ENCODE measurements around the gene CTBP1.
A peak's percentile ranks its signal among the peaks of the same experiment; 100 is the strongest.
"Not testable (repeated sequence)": the region's sequence is repeated elsewhere in the genome, so short reads cannot be mapped to it uniquely, and the experiment has no call there.

CTBP1 gene

DNA sequence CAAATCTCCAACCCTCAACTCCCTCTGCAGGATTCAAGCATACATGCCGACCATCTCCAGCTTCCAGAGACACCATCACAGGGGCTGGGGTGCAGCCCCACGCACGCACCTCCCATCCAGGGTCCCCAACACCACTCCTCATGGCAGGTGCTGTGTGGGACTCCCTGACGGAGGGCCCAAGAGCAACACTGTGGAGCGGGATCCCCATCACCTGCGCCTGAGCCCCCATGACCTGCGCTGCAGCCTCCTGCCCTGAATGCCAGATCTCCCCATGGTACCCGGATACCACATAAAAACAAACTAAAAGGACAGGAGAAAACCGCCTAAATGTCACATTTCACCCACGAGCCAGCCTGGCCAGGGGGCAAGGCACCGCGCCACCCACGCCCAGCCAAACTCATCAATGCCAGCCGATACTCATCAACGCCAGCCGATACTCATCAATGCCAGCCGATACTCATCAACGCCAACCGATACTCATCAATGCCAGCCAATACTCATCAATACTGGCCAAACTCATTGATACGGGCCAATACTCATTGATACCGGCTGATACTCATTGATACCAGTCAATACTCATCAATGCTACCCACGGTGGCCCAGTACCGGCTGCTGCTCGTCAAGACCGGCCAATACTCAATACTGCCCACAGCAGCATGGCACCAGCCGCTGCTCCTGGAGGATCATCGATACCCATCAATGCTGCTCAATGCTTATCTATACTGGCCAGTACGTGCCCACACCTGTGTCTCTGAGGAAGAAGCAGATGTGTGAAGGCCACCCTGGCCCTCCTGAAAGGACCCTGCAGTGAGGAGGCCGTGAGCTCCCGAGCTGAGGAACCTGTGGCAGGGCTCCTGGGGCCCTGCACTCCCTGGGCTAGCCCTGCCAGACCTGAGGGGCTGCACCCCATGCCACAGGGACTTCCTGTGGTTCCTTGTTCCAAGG is 6.2 kb downstream of the CTBP1 start:
- no peak for ATAC-seq (replicated peaks)
- peak overlapping the region; percentile 8 to 97 for H3K27ac Mint-ChIP-seq
- DNase-seq: no peak
- H3K27me3 Mint-ChIP-seq: no peaks in the 10 kb centered on the region
- peak overlapping the region; percentile 8 to 46 for H3K4me3 Mint-ChIP-seq
- H3K9me3 Mint-ChIP-seq: no peaks in the 10 kb centered on the region
- peaks cover 79% of the 10 kb centered on the region for H3K36me3 Mint-ChIP-seq (ENCODE audit: insufficient read depth)
- peaks cover 52 to 59% of the 10 kb centered on the region in 2 donors for H3K4me1 Mint-ChIP-seq (ENCODE audit: low read depth in 2 of 2)

DNA sequence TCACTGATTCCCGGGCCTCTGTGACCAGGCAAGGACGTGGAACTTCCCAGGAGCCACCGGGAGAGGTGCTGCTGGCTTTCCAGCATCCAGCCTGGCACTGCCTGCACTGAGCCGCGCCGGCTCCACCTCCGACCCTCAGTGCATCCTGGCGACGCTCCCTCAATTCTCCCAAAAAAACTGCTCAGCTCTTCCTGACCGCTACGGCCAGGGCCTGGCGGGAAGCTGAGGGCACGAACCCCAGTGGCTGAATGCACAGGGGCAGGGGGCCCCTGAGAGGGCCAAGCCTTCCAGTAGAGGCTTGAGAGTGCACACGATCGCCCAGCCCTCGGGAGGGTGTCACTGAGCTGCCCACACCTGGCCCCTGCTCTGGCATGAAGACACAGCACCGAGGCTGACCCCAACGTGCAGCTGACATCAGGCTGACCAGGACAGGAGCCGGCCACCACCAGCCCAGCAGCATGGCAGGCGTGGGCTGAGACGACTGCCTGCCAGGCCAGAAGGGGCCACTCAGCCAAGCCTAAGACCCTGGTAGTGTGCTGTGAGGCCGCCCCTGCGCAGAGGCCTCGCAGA is 6.9 kb downstream of the CTBP1 start:
- ATAC-seq (replicated peaks) (no peak), DNase-seq (no peak)
- Mint-ChIP-seq H3K4me1 (ENCODE audit: low read depth in 2 of 2) (peaks cover 50 to 56% of the 10 kb centered on the region in 2 donors), H3K9me3 (no peaks in the 10 kb centered on the region), H3K27me3 (no peaks in the 10 kb centered on the region), H3K4me3 (peak overlapping the region; percentile 8 to 46), H3K36me3 (ENCODE audit: insufficient read depth) (peaks cover 72% of the 10 kb centered on the region), H3K27ac (peak overlapping the region; percentile 8 to 59)

DNA sequence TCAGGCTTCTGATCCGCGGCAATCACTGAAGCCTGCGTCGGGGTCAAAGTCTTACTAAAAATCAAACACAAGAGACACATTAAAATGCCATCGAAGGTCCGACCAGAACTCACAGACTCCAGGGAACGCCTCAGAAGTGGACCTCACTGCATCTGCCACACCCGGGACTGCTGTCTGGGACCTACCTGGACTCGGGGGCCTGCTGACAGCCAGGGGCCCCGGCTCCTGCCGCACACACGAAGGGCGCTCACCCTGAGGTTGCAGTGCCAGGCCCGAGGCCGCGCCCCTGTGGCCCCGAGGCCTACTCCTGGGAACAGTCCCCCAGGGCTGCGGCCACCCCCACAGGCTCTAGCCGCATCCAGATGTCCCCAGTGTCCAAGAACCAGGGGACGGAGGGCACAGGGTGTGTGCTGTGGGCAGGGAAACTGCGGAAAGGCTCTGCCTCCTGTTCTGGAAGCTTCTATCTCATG is 7.4 kb downstream of the CTBP1 start:
- Mint-ChIP-seq H3K9me3 (no peaks in the 10 kb centered on the region), H3K4me1 (ENCODE audit: low read depth in 2 of 2) (peaks cover 44 to 51% of the 10 kb centered on the region in 2 donors), H3K27ac (peak overlapping the region in 1 of 2 donors; percentile 59), H3K4me3 (no peak overlapping the region), H3K27me3 (no peaks in the 10 kb centered on the region), H3K36me3 (ENCODE audit: insufficient read depth) (peaks cover 67% of the 10 kb centered on the region)
- DNase-seq (no peak), ATAC-seq (replicated peaks) (no peak)

DNA sequence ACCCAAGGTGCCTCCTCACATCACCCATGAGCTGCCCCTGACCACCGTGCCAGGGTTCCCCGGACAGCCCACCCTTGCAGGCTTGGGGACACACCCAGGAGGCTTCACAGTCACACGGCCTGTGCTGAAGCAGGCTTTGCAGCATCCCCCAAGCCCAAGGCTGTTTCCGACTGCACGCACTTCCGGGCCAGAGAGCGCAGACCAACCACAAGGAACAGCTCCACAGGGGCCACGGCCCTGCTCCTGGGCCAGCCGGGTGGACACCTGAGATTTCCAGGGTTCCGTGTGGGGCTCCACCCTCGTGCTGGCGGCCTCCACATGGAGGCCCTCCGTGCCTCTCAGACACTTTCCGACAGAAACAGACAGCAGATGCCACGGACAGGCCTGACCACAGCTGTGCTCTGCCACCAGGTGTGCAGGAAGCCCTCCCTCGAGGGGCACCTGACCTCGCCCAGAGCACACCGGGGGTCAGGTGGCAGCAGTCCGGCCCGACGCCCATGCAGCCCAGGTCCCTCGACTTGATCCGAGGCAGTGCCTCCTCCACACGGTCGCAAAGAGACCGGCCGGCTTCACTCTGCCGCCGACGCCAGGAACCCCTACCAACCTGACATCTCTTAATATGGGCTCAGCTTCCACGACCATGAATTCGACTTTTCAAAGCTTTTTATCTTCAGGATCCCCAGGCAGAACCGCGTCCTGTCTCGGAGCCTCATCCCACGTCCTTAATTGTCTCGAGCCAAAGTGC is 8.0 kb downstream of the CTBP1 start:
- Mint-ChIP-seq H3K27ac (no peak overlapping the region), H3K27me3 (no peaks in the 10 kb centered on the region), H3K9me3 (no peaks in the 10 kb centered on the region), H3K4me1 (ENCODE audit: low read depth in 2 of 2) (peaks cover 39 to 46% of the 10 kb centered on the region in 2 donors), H3K36me3 (ENCODE audit: insufficient read depth) (peaks cover 69% of the 10 kb centered on the region), H3K4me3 (no peak overlapping the region)
- DNase-seq (no peak), ATAC-seq (replicated peaks) (no peak)

DNA sequence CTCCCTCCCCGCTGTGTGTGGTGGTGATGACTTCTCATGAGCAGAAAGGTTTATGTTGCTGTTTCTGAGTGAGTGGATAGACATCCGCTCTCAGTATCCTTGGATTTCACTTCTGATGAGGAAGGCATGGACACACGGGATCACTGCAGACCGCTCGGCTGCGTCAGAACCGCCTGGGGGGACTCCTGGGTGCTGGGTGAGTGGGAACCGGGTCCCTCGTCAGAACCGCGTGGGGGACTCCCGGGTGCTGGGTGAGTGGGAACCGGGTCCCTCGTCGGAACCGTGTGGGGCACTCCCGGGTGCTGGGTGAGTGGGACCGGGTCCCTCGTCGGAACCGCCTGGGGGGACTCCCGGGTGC is 9.0 kb downstream of the CTBP1 start:
- H3K9me3 Mint-ChIP-seq: no peaks in the 10 kb centered on the region
- peaks cover 35 to 47% of the 10 kb centered on the region in 2 donors for H3K4me1 Mint-ChIP-seq (ENCODE audit: low read depth in 2 of 2)
- peaks cover 71% of the 10 kb centered on the region for H3K36me3 Mint-ChIP-seq (ENCODE audit: insufficient read depth)
- DNase-seq (no peak), ATAC-seq (replicated peaks) (no peak)
- H3K27ac Mint-ChIP-seq: no peak overlapping the region
- no peak overlapping the region for H3K4me3 Mint-ChIP-seq
- no peaks in the 10 kb centered on the region for H3K27me3 Mint-ChIP-seq

DNA sequence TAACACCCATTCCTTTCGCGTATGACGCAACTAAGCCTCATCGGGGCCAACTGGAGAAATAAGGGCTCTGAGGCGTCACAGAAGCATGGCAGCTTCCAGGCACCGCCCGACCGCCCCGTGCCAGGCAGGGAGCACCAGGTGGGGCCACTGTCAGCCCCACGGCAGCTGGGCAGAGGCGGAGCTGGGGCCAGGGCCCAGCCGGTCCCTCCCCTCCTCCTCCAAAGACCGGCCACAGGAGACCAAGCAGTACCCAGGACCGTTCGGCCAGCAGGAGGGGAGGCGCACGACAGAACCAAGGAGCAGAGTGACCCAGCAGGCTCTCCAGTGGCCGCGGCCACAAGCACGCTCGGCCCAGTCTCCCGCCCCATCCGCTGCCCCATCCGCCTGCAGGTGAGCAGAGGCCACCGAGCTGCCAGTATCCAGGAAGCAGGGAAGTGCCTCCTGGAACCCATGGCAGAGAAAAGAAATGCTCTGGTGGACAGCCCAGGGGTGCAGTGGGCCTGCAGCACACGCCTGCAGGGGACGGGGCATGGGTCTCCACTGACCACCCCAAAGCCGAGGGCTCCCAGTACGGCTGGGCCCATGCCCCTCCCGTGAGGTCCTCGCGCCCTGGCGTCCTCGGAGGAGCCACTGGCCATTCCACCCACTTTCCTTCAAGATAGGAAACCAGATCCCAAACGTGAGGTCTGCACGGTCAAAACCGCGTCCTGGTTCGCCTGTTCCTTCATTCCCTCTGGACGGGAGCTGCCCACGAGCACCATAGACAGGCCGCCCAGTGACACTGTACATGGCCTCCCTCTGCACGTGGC is 9.6 kb downstream of the CTBP1 start:
- no peaks in the 10 kb centered on the region for H3K9me3 Mint-ChIP-seq
- peaks cover 31 to 41% of the 10 kb centered on the region in 2 donors for H3K4me1 Mint-ChIP-seq (ENCODE audit: low read depth in 2 of 2)
- H3K4me3 Mint-ChIP-seq: no peak overlapping the region
- H3K27ac Mint-ChIP-seq: peak overlapping the region; percentile 56 to 65
- ATAC-seq (replicated peaks) (no peak), DNase-seq (no peak)
- H3K36me3 Mint-ChIP-seq (ENCODE audit: insufficient read depth): peaks cover 71% of the 10 kb centered on the region
- no peaks in the 10 kb centered on the region for H3K27me3 Mint-ChIP-seq

DNA sequence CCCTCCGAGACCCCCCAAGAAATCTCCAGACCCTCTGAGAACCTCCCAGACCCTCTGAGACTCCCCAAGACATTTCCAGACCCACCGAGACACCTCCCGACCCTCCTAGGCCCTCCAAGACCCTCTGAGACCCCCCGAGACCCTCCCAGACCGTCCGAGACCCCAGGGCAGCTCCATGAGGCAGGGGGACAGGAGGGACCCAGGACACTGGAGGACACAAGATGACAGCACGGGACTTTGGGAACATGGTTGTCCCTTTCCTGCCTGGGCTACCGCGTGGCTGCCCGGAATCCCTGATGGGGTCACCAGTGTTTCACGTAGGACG is 10.3 kb downstream of the CTBP1 start:
- Mint-ChIP-seq H3K27ac (peak overlapping the region; percentile 56 to 65), H3K36me3 (ENCODE audit: insufficient read depth) (peaks cover 76% of the 10 kb centered on the region), H3K4me1 (ENCODE audit: low read depth in 2 of 2) (peaks cover 27 to 36% of the 10 kb centered on the region in 2 donors), H3K9me3 (no peaks in the 10 kb centered on the region), H3K27me3 (no peaks in the 10 kb centered on the region), H3K4me3 (no peak overlapping the region)
- no peak for ATAC-seq (replicated peaks)
- DNase-seq: no peak

DNA sequence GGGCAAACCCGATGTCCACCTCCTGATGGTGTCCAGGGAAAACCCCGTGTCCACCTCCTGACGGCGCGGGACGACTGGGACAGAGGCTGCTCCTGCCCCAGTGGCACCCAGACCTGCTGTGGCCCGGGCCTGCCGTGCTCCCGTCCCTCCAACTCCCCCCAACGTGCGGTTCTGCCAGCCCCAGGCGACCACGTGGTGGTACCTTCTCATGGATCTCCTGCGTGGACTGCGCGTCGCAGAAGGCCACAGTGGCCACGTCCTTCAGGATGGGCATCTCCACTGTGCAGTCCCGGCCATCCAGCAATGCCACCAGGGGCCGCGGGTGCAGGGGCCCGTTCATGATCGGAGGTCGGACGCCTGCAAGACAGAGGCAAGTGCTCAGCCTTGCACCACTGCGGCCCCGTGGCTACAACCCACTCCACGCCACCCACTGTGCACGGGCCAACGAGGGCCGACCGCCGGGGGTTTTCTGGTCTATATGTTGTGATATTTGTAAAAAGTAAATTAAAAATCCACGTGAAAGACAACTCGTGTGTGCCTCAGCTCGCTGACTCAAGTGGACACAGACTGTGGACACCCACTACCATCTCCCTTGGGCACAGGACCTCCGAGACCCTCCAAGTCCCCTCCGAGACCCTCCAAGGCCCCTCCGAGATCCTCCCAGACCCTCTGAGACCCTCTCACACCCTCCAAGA is 10.8 kb downstream of the CTBP1 start:
- no peaks in the 10 kb centered on the region for H3K27me3 Mint-ChIP-seq
- no peak for ATAC-seq (replicated peaks)
- no peak for DNase-seq
- H3K4me1 Mint-ChIP-seq (ENCODE audit: low read depth in 2 of 2): peaks cover 26 to 31% of the 10 kb centered on the region in 2 donors
- no peak overlapping the region for H3K4me3 Mint-ChIP-seq
- H3K36me3 Mint-ChIP-seq (ENCODE audit: insufficient read depth): peaks cover 75% of the 10 kb centered on the region
- no peaks in the 10 kb centered on the region for H3K9me3 Mint-ChIP-seq
- H3K27ac Mint-ChIP-seq: peak overlapping the region in 1 of 2 donors; percentile 65

DNA sequence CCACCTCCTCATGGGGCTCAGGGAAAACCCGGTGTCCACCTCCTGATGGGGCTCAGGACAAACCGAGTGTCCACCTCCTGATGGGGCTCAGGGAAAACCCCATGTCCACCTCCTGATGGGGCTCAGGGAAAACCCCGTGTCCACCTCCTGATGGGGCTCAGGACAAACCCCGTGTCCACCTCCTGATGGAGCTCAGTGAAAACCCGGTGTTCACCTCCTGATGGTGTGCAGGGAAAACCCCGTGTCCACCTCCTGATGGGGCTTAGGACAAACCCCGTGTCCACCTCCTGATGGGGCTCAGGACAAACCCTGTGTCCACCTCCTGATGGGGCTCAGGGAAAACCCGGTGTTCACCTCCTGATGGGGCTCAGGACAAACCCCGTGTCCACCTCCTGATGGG is 11.7 kb downstream of the CTBP1 start:
- H3K27ac Mint-ChIP-seq; H3K27me3 Mint-ChIP-seq; DNase-seq; H3K9me3 Mint-ChIP-seq; ATAC-seq (replicated peaks); H3K4me3 Mint-ChIP-seq: not testable (repeated sequence)
- peaks cover 18 to 23% of the 10 kb centered on the region in 2 donors for H3K4me1 Mint-ChIP-seq (ENCODE audit: low read depth in 2 of 2)
- H3K36me3 Mint-ChIP-seq (ENCODE audit: insufficient read depth): peaks cover 75% of the 10 kb centered on the region

DNA sequence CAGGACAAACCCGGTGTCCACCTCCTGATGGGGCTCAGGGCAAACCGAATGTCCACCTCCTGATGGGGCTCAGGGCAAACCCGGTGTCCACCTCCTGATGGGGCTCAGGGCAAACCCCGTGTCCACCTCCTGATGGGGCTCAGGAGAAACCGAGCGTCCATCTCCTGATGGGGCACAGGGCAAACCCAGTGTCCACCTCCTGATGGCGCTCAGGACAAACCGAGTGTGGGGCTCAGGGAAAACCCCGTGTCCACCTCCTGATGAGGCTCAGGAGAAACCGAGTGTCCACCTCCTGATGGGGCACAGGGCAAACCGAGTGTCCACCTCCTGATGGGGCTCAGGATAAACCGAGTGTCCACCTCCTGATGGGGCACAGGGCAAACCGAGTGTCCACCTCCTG is 12.1 kb downstream of the CTBP1 start:
- Mint-ChIP-seq H3K4me1 (ENCODE audit: low read depth in 2 of 2) (peaks cover 15 to 22% of the 10 kb centered on the region in 2 donors), H3K36me3 (ENCODE audit: insufficient read depth) (peaks cover 73% of the 10 kb centered on the region)
- DNase-seq; H3K9me3 Mint-ChIP-seq; H3K27ac Mint-ChIP-seq; H3K4me3 Mint-ChIP-seq; ATAC-seq (replicated peaks); H3K27me3 Mint-ChIP-seq: not testable (repeated sequence)

DNA sequence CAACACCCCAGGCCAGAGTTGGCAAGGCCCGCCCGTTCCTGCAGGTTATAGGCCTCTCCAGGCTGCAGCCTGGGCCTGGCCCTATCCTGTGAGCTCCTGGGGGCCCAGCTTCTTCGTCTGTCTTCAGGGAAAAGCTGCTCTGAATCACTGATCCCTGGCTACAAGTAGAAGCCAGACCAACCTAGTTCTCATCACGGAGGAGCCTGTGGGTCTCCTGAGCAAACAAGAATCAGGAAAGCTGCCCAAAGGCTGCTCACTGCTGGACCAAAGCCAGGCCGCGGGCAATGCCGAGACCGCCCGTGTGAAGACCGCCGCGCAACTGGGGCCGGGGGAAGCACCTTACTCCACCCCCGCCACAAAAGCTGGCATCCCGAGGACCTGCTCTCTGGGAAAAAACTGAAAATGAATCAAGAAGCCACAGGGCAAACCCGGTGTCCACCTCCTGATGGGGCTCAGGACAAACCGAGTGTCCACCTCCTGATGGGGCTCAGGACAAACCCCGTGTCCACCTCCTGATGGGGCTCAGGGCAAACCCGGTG is 12.8 kb downstream of the CTBP1 start:
- Mint-ChIP-seq H3K36me3 (ENCODE audit: insufficient read depth) (peaks cover 75% of the 10 kb centered on the region), H3K9me3 (no peaks in the 10 kb centered on the region), H3K27ac (no peak overlapping the region), H3K4me1 (ENCODE audit: low read depth in 2 of 2) (peaks cover 15 to 20% of the 10 kb centered on the region in 2 donors), H3K4me3 (no peak overlapping the region), H3K27me3 (no peaks in the 10 kb centered on the region)
- DNase-seq (no peak), ATAC-seq (replicated peaks) (no peak)

DNA sequence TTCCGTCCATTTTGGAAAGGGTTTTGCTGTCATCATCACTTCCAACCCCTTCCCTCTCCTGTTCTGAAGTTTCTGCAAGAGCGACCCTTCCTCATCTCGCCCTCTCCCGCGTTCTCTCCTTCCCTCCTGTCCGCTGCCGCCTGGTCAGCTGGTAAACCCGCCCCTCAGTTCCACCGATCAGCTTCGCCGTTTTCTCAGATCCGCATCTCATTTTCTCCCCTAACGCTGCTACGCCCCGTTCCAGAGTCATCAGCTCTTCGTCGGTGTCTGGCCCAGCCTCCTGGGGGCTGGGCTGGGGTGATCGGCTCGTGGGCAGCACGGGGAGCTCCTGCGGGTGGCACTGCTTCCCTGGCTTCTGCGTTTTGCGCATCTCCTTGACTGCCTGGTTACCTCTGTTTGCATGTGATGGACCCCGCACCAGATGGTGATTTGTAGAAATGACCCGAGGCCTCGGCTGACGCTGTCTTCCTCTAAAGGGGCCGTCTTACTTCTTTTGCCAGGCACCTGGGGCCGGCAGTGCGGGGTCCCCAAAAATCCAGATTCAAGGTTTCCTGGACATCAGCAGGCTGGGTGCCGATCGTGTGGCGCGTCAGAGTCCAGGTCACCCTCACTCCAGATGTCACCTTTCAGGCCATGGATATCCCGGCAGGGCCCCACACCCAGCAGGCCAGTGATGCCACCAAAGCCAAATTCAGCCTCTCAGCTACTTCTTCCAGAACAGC is 13.4 kb downstream of the CTBP1 start:
- Mint-ChIP-seq H3K36me3 (ENCODE audit: insufficient read depth) (peaks cover 76% of the 10 kb centered on the region), H3K27me3 (no peaks in the 10 kb centered on the region), H3K9me3 (no peaks in the 10 kb centered on the region), H3K4me1 (ENCODE audit: low read depth in 2 of 2) (peaks cover 13 to 16% of the 10 kb centered on the region in 2 donors), H3K27ac (peak overlapping the region; percentile 72 to 82), H3K4me3 (no peak overlapping the region)
- ATAC-seq (replicated peaks) (no peak), DNase-seq (no peak)

Measured in effector memory CD8-positive, alpha-beta T cell (primary cell).